ENCODE measurements around the gene FAM131C.
A peak's percentile ranks its signal among the peaks of the same experiment; 100 is the strongest.
"Not testable (repeated sequence)": the region's sequence is repeated elsewhere in the genome, so short reads cannot be mapped to it uniquely, and the experiment has no call there.

Gene FAM131C

GRCh38 chr1:16057314-16057915 lies 16.0 kb downstream of the FAM131C start:
- FAIRE-seq = not testable (repeated sequence)

GRCh38 chr1:16056521-16056912 lies 16.9 kb downstream of the FAM131C start:
- not testable (repeated sequence) for FAIRE-seq

GRCh38 chr1:16055613-16056520 lies 17.6 kb downstream of the FAM131C start:
- FAIRE-seq = peak; percentile 76

DNA sequence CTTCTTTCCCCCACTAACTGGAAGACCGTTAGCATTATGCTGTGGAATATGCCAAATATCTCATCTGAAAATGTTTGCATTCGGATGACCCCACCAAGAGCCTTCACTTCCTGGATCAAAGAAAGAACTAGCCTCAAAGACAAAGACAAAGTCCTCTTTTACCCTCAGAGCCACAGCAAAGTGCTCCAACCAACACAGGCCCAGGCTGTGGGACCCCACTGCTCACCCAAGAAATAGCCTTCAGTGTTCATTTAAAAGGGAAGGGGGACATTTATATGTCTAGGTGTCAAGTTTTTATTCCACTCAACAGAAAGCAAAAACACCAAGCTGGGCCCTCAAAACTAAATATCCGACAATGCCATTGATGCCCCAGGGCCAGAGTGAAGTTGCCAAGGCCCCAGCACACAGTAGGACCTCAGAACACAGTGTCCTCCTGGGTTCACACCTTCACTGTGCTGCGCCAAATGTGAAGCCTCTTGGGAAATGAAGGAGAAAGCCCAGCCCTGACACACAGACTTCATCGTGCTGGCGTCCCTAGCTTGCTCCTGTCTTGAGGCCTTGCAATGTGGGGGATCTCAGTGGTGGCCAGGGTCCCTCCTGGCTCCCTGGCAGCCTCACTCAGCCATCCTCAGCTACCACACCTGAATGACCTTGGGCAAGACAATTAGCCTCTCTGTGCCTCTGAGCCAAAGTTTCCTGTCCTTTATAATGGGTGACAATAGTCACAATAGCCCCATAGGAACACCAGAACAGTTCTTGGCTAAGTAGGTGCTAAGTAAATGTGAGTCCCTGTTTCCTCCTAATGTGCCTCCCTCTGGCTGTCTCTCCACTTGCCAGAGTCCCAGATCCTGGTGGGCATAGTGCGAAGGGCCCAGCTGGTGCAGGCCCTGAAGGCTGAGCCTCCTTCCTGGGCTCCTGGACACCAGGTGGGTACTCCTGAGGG lies 18.6 kb downstream of the FAM131C start:
- FAIRE-seq = no peak

DNA sequence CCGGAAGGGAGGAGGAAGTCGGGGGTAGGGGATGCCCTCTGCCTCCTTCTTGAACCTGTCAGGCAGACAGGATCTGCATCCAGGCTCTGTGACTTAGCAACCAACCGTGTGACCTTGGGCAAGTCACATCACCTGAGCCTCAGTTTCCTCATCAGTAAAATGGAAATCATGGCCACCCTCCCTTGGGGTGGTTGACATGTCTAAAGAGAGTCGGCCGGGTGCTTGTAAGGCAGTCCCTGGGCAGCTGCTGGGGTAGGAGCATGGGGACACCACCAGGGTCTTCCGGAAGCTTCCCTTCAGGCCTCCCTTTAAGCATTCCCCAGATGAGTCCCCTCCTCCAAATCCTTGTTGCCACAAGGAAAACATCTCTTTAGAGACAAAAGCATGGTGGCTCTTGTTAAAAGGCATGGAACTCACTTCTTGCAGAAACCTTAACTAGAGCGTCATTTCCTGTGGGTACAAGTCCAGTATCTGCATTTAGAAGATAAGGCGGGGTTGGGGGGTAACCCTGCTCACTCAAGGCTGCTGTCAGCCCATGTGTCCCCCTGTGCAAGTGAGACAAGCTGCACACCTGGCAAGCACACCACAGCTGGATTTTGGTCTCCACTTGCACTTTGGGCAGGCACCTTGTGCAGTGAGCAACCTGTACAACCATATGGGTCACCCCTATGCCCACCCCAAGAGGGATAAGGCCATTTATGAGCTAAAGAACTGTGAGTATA lies 19.5 kb downstream of the FAM131C start:
- no peak for FAIRE-seq

DNA sequence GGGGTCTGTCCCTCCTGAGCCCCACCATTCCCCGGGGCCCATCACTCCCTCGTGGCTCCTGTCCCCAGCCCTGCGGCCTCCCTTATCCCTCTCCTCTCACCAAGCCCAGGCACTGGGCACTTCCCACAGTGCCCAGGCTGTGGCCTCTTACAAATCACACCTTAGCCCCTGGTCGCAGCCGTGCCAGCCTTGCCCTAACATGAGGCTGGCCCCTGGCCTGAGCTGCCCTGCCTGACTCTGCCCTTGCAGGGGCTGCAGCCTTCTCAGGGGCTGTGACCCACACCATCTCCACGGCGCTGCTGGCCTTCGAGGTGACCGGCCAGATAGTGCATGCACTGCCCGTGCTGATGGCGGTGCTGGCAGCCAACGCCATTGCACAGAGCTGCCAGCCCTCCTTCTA lies 21.5 kb downstream of the FAM131C start:
- not testable (repeated sequence) for FAIRE-seq

GRCh38 chr1:16051039-16051438 lies 22.4 kb downstream of the FAM131C start:
- FAIRE-seq = no peak

GRCh38 chr1:16050328-16050727 lies 23.1 kb downstream of the FAM131C start:
- FAIRE-seq = no peak

DNA sequence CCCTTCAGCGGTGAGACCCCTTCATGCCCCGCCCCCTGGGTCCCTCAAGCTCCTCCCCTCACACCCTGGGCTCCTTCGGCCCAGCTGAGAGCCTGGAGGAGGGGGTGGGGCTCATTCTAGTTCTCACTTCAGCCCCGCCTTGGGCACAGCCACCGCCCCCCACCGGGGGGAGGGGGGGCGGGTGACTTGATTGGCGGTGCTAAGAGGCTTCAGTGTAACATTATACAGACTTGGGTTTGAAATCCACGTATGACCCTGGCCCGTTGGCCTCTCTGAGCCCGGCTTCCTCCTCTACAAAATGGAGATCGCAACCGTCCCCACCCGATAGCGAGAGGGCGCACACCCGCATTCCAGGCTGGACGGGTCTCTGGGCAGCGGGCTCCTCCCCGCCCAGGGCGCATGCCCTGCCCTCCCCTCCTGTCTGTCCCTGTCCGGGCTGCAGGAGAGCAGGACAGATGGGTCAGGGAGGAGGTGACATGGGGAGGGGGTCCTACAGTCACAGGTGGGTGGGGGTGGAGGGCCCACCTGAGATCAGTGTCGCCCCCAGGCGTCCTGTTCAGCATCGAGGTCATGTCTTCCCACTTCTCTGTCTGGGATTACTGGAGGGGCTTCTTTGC lies 24.8 kb downstream of the FAM131C start:
- peak; percentile 15 for FAIRE-seq

- FAIRE-seq = no peak
These were observed 25.5 kb downstream of the FAM131C start for GRCh38 chr1:16047791-16048475.

GRCh38 chr1:16046842-16047241 lies 26.6 kb downstream of the FAM131C start:
- FAIRE-seq = no peak

DNA sequence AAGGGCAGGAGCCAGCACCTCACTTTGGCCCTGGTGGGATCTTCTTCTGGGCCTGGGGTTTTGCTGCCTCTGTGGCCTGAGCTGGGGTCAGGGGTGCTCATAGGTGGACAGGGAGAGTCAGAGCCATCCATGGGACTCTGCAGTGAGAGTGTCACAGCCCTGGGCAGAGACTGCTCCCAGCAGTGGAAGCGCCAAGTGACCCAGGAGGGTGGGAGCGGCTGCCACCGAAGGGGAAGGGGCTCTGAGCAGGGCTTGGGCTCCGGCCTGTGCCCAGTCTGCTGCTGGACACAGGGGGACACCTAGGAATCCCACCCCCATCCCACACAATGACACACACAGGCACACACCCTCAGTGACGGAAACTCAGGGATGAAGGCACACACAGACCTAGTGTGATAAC lies 29.5 kb downstream of the FAM131C start:
- FAIRE-seq = no peak

- no peak for FAIRE-seq
These were observed 29.9 kb downstream of the FAM131C start, which contains the start of gene CLCNKB for GRCh38 chr1:16043521-16043920. Gene CLCNKB, plus strand, starts transcription at chr1:16043782. Its CDS starts 711 bp downstream, at chr1:16044493.

GRCh38 chr1:16042654-16043053 lies 30.8 kb downstream of the FAM131C start:
- FAIRE-seq = not testable (repeated sequence)

DNA sequence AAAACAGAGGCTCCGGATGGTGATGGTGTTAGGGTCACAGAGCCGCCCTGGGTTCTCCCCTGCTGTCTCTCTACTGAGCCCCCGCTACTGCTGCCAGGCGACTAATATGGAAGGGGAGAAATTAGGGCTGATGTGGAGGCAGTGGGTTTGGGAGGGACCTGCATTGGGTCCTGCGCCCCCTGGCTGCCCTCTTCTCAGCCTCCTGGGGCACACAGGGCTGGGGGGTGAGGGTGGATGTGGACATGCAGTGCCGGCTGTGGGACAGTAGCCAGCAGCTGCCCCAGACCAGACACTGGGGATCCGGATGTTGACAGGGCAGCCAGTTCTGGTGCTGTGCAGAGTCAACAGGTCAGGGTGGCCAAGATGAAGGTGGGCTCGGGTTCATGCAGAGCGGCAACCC lies 31.4 kb downstream of the FAM131C start:
- no peak for FAIRE-seq

DNA sequence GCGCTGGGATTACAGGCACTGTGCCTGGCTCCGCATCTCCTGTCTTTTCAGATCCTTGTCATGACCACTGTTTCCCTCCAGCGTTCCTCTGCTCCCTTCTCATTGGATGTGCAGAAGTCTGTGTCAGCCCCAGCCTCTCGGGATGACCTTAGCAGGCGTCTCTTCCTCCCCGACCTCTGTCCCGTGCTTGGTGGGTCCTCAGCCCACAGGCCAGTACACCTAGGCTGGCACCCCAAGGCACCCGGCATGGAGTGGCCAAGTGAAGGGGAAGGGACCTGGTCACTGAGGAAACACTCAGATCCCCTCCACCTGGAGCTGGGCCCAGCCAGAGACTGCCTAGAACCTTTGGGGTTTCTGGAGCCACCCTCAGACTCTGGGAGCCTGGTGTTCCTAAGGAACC lies 32.3 kb downstream of the FAM131C start:
- no peak for FAIRE-seq

DNA sequence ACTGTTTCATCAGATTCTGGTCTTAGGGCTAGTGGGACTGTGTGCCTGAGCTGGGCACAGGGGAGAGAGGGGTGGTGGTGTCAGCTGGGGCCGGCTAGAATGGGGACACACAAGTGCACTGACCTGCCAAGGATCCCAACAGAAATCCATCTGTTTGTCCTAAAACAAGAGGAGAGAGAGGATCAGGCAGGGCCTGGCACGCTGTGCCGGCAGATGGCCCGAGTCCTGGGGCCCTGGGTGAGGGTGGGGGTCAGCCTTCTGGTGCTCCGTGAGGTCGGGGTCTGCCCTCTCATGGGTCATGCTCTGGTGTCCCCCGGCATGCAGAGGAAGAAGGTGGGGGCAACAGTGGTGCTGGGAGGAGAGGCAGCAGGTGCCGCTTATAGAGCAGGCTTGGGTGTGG lies 33.6 kb downstream of the FAM131C start:
- not testable (repeated sequence) for FAIRE-seq

- FAIRE-seq = no peak
These were observed 34.9 kb downstream of the FAM131C start for GRCh38 chr1:16038620-16038912.

DNA sequence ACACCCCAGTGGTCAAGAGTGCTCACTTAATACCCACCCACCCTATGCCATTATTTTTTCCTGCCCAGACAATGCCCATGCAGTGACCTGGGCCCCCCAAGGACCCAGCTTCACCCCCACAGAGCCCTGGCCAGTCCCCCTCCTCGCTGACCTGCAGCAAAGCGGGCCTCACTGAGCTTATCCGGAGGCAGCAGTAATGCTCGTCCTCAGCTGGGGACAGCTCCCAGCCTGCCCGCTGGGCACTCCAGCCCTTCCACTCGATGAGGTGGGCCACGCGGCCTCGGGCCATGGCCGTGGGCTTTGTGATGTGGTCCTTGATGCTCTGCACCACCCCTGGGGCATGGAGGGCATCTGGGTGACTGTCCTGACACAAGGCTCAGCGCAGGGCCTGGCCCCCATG lies 37.0 kb downstream of the FAM131C start:
- not testable (repeated sequence) for FAIRE-seq

GRCh38 chr1:16033103-16033632 lies 40.3 kb downstream of the FAM131C start:
- not testable (repeated sequence) for FAIRE-seq
